K562 (cell line): ENCODE data around the gene FAM118B. TPM values are rescaled to one million over a fixed set of nuclear protein-coding genes. Genes with fewer than 3 reads are reported as not detected.

ENCODE experiments used
- ATAC-seq: fragments of 200-7000 bp; cut with Tn5 transposase; 3 replicates; pipeline ENCODE4 v1.9.1; 2020; ENCODE audit warnings: moderate library complexity
- BruUV-seq: library from RNA; stranded (reverse); fragments of 400-500 nt; replicated peaks from 2 replicates; lab custom pipeline; 2021; lab: Mats Ljungman, UMichigan
- CTCF ChIA-PET: fragments of 300-600 bp; formaldehyde crosslinking; extraction: SDS; loops from one replicate; lab custom pipeline; 2021; ENCODE audit warnings: low intra/inter-chr PET ratio; lab: Yijun Ruan, JAX
- POLR2A ChIA-PET: fragments of 300-600, 350-650 bp; sonication (Branson Sonifier 250); formaldehyde crosslinking; extraction: SDS; loops from one replicate; lab custom pipeline; 2021; ENCODE audit warnings: antibody characterized with exemption, inconsistent platforms; lab: Yijun Ruan, JAX
- DNase-seq, 4 experiments: peaks; one replicate each; pipeline versions ENCODE4 v3.0.0 to v3.0.0-alpha.2; 2011 to 2018; ENCODE audit warnings: low spot score in 3 of 4, mixed read lengths in 3 of 4; ENCODE audit errors: extremely low read depth in 1 of 4
- FAIRE-seq: peaks from 2 replicates; lab custom pipeline; 2011; peaks lifted over from hg19 to GRCh38; lab: Jason Lieb, UNC
- H2AFZ ChIP-seq: 2 replicates; pipeline ENCODE4 v1.6.0; 2011; ENCODE audit warnings: low read depth, low read length, control low read depth, inconsistent platforms
- H3K27ac ChIP-seq: fragments of 200-600 bp; 3 replicates; pipeline ENCODE4 v1.8.0; 2011; ENCODE audit warnings: low read depth, mild to moderate bottlenecking, control low read depth, inconsistent platforms, low read length, moderate library complexity, mixed read lengths; ENCODE audit errors: extremely low read depth
- H3K27me3 ChIP-seq, 2 experiments: fragments of 300-600 bp in 1 of 2; 2 replicates in 1 of 2; 3 replicates in 1 of 2; pipeline versions ENCODE4 v1.6.0 to v1.8.0; 2011; ENCODE audit warnings: inconsistent platforms in 2 of 2, low read length in 2 of 2, mild to moderate bottlenecking in 1 of 2, mixed read lengths in 1 of 2, moderate library complexity in 1 of 2; ENCODE audit not compliant: control insufficient read depth in 2 of 2, insufficient read depth in 2 of 2
- H3K36me3 ChIP-seq: fragments of 300-600 bp; 3 replicates; pipeline ENCODE4 v1.8.0; 2011; ENCODE audit warnings: mild to moderate bottlenecking, low read length, inconsistent platforms; ENCODE audit not compliant: control insufficient read depth, insufficient read depth
- H3K4me1 ChIP-seq, 2 experiments: fragments of 200-600 bp in 1 of 2; replicated peaks in 1 of 2; 2 replicates in 1 of 2; 3 replicates in 1 of 2; pipeline versions ENCODE4 v1.5.1 to v1.8.0; 2011; ENCODE audit warnings: inconsistent platforms in 2 of 2, low read length in 2 of 2, mild to moderate bottlenecking in 1 of 2, mixed read lengths in 1 of 2, moderate library complexity in 1 of 2; ENCODE audit not compliant: control insufficient read depth in 2 of 2, insufficient read depth in 2 of 2
- H3K4me2 ChIP-seq: 2 replicates; pipeline ENCODE4 v1.6.1; 2011; ENCODE audit warnings: low read length, control low read depth, inconsistent platforms, mixed read lengths; ENCODE audit not compliant: insufficient read depth
- H3K4me3 ChIP-seq: fragments of 200-600 bp; sonication (generic), shearing (Covaris generic); 2 replicates; pipeline ENCODE4 v1.5.1; 2016; ENCODE audit warnings: control low read depth, inconsistent platforms
- H3K79me2 ChIP-seq: fragments of 200-600 bp; 3 replicates; pipeline ENCODE4 v1.8.0; 2011; ENCODE audit warnings: low read length, inconsistent platforms; ENCODE audit not compliant: control insufficient read depth, insufficient read depth
- H3K9ac ChIP-seq, 2 experiments: 2 replicates each; pipeline versions ENCODE4 v1.6.0 to v1.6.1; 2011; ENCODE audit warnings: low read depth in 2 of 2, low read length in 2 of 2, control low read depth in 1 of 2, inconsistent platforms in 1 of 2, mild to moderate bottlenecking in 1 of 2, mixed read lengths in 1 of 2; ENCODE audit not compliant: insufficient read depth in 1 of 2
- H3K9me1 ChIP-seq: one replicate; pipeline ENCODE4 v1.6.0; 2011; ENCODE audit warnings: inconsistent platforms, mild to moderate bottlenecking, low read length, moderate library complexity; ENCODE audit not compliant: control insufficient read depth, insufficient read depth
- H3K9me3 ChIP-seq: replicated peaks from 2 replicates; pipeline ENCODE4 v1.5.1; 2011; ENCODE audit warnings: low read depth, low read length, inconsistent platforms; ENCODE audit not compliant: control insufficient read depth, insufficient read depth
- H4K20me1 ChIP-seq: replicated peaks from 2 replicates; pipeline ENCODE4 v1.6.1; 2011; ENCODE audit warnings: low read length, inconsistent platforms, mixed read lengths; ENCODE audit not compliant: control insufficient read depth, insufficient read depth
- CTBP1 ChIP-seq: fragments of 450-650 bp; IDR thresholded peaks from 2 replicates; pipeline ENCODE4 v1.6.1; 2016; ENCODE audit warnings: borderline replicate concordance
- DEAF1 ChIP-seq: fragments of 450-650 bp; formaldehyde crosslinking; IDR thresholded peaks from 2 replicates; pipeline ENCODE4 v1.4.0; 2020; ENCODE audit warnings: mild to moderate bottlenecking, moderate library complexity
- RAD21 ChIP-seq, 2 experiments: fragments of 250-450 bp in 1 of 2; fragments of 450-650 bp in 1 of 2; sonication (Bioruptor Pico) in 1 of 2; formaldehyde crosslinking in 1 of 2; IDR thresholded peaks in 1 of 2; conservative IDR thresholded peaks in 1 of 2; 2 replicates each; pipeline versions ENCODE4 v1.4.0 to v1.8.0; 2020 to 2022; ENCODE audit warnings: mild to moderate bottlenecking in 2 of 2, moderate library complexity in 1 of 2
- REST ChIP-seq, 2 experiments: fragments of 450-650 bp; formaldehyde crosslinking in 1 of 2; IDR thresholded peaks; 2 replicates each; pipeline versions ENCODE4 v1.4.0 to v1.6.1; 2014 to 2020; ENCODE audit warnings: mild to moderate bottlenecking in 2 of 2, borderline replicate concordance in 1 of 2, low read depth in 1 of 2
- SMC3 ChIP-seq: conservative IDR thresholded peaks from 2 replicates; pipeline ENCODE4 v1.6.1; 2011; ENCODE audit warnings: low read depth, low read length, improper control_type of control experiment; ENCODE audit not compliant: insufficient read depth
- ZC3H11A ChIP-seq: IDR thresholded peaks from 2 replicates; pipeline ENCODE4 v1.6.1; 2012; ENCODE audit warnings: low read depth, low read length, improper control_type of control experiment
- ZKSCAN8 ChIP-seq: fragments of 200-800 bp; sonication (Bioruptor generic); IDR thresholded peaks from 2 replicates; pipeline ENCODE4 v1.6.1; 2016; ENCODE audit warnings: missing genetic modification characterization, missing compliant biosample characterization
- ZNF57 ChIP-seq: fragments of 450-650 bp; formaldehyde crosslinking; IDR thresholded peaks from 2 replicates; pipeline ENCODE4 v1.4.0; 2020; ENCODE audit warnings: mild to moderate bottlenecking, moderate library complexity
- WGBS: fragments of 100-300 bp; shearing (Covaris generic); methylation state at CpG from one replicate; pipeline ENCODE4 v1.1.6; 2016; ENCODE audit warnings: low coverage, mixed read lengths; ENCODE audit not compliant: insufficient coverage; ENCODE audit errors: missing lambda C conversion rate; 5-methylcytosine and 5-hydroxymethylcytosine counted together
- in situ Hi-C: fragments of 300-500 bp; cut with MboI; formaldehyde crosslinking; loops from 4 replicates; pipeline ENCODE4 v1.15.0; 2018; ENCODE audit warnings: inconsistent platforms, mixed read lengths
- intact Hi-C: fragments of 100-400 bp; cut with micrococcal nuclease; formaldehyde crosslinking; loops from 2 replicates; pipeline ENCODE4 v1.14.2; 2022
- polyA plus RNA-seq, 8 experiments: library from polyadenylated mRNA; depleted of rRNA in 4 of 8; stranded (reverse) in 5 of 8; unstranded in 3 of 8; fragments of >200 nt; fragmentation: Nextera tagmentation in 2 of 8; fragmentation: Illumina TruSeq in 1 of 8; extraction: Ambion mirVana in 2 of 8; extraction: Trizol in 1 of 8; gene quantifications; 2 replicates each; pipeline versions ENCODE4 v1.2.1 to v1.2.3, GENCODE V29; 2011 to 2014; ENCODE audit warnings: inconsistent platforms in 1 of 8, missing spikeins in 1 of 8
- total RNA-seq, 7 experiments: library from RNA; depleted of rRNA in 6 of 7; stranded (reverse); fragments of >200 nt in 6 of 7; fragmentation: Illumina TruSeq in 2 of 7; extraction: Trizol in 2 of 7; gene quantifications; 2 replicates each; pipeline versions ENCODE4 v1.2.1 to v1.2.3, GENCODE V29; 2011 to 2021; ENCODE audit warnings: low replicate concordance in 1 of 7
- TF ChIP-seq, protein P1 (sequence below): fragments of 200-400 bp; formaldehyde crosslinking; IDR thresholded peaks from 2 replicates; pipeline ENCODE4 v1.6.1; 2017; ENCODE audit warnings: mild to moderate bottlenecking, low read depth, low read length, moderate library complexity

Gene FAM118B
- total and polyA plus RNA-seq, 9 of the 15 experiments (the other 6 are each of a cell fraction or from before 2014, with no cell fraction given), result 12.0 to 49.0 (median 22.1) TPM

DNA sequence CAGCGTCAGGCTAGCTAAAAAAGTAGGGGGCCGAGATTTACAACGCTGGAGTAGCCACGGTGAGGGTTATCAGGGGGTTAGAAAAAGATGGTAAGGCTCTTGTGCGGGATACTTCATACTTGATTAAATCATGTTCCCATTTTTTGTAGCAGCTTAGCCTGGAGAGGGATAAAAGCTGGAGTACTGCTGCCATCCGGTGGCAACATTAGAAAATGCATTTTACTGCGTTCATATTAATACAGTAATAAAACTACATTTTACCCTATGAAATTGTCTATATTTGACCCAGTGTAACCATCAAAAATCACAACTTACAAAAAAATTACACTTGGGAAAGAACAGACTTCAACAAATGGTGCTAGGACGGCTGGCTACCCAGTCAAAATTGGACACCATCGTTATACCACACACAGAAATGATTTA is 17.4 kb upstream of the FAM118B start:
- in situ Hi-C loops (no loop called here), intact Hi-C loops (loop anchor here (1.0 to 5.0 kb wide), 2 partner anchors 252 to 271 kb away; no protein-coding TSS in a partner anchor)
- H3K9me3 ChIP-seq, result no peaks in the 10 kb centered on the region
- peaks cover 79% of the 10 kb centered on the region for H3K36me3 ChIP-seq
- no peaks in the 10 kb centered on the region for H3K27me3 ChIP-seq
- no peak overlapping the region for H3K27ac ChIP-seq
- peaks cover 5% of the 10 kb centered on the region; the same call in 1 of the 2 replicates for H4K20me1 ChIP-seq
- H3K79me2 ChIP-seq, result no peaks in the 10 kb centered on the region
- ATAC-seq, result peak; percentile 91
- CTCF ChIA-PET, result interaction anchor here (0.7 to 2.3 kb wide), 5 partner anchors 253 to 853 kb away, joined by 3 to 36 read pairs (median 3); no protein-coding TSS in a partner anchor
- WGBS, result 41% methylated on average over 9 of the region's 9 CpGs
- POLR2A ChIA-PET, result interaction anchor here (0.6 to 1.0 kb wide), 2 partner anchors 291 to 1081 kb away, joined by 3 to 5 read pairs; partner anchors contain the start of gene PUS3
- no peak overlapping the region for H3K4me2 ChIP-seq
- DNase-seq, result peak; percentile 50 to 59 (median 54)
- no peaks in the 10 kb centered on the region for H3K9me1 ChIP-seq
- H2AFZ ChIP-seq, result no peak overlapping the region
- no peak overlapping the region for H3K4me3 ChIP-seq
- H3K9ac ChIP-seq, result no peak overlapping the region
- no peaks in the 10 kb centered on the region for H3K4me1 ChIP-seq
- peak; percentile 91 for FAIRE-seq
- no TSS peak for BruUV-seq
- TF ChIP-seq DEAF1 (peak; percentile 61), RAD21 (CRISPR knock-in tag; conservative IDR thresholded peaks at IDR 0.05 in 1 of 2, IDR thresholded peaks at IDR 0.05 in 1 of 2) (peak; percentile 82), ZNF57 (CRISPR knock-in tag) (no peak), ZC3H11A (no peak), SMC3 (peak; percentile 63; the same call in 1 of the 2 replicates), ZKSCAN8 (no peak), CTBP1 (no peak), REST (IDR thresholded peaks at IDR 0.05; ENCODE audit: borderline replicate concordance) (peak; percentile 77; the same call in 1 of the 2 replicates), REST (CRISPR knock-in tag; IDR thresholded peaks at IDR 0.05; ENCODE audit: low read depth) (no peak)
- TF ChIP-seq, protein P1, sequence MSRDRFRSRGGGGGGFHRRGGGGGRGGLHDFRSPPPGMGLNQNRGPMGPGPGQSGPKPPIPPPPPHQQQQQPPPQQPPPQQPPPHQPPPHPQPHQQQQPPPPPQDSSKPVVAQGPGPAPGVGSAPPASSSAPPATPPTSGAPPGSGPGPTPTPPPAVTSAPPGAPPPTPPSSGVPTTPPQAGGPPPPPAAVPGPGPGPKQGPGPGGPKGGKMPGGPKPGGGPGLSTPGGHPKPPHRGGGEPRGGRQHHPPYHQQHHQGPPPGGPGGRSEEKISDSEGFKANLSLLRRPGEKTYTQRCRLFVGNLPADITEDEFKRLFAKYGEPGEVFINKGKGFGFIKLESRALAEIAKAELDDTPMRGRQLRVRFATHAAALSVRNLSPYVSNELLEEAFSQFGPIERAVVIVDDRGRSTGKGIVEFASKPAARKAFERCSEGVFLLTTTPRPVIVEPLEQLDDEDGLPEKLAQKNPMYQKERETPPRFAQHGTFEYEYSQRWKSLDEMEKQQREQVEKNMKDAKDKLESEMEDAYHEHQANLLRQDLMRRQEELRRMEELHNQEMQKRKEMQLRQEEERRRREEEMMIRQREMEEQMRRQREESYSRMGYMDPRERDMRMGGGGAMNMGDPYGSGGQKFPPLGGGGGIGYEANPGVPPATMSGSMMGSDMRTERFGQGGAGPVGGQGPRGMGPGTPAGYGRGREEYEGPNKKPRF, result no peak
